Mucosa of rectum (tissue), 2 donors: Measurements from ENCODE around the gene CPPED1.
"Not testable (repeated sequence)": the region's sequence is repeated elsewhere in the genome, so short reads cannot be mapped to it uniquely, and the experiment has no call there.

Experiments
- H3K27ac ChIP-seq, 2 donors: one replicate each; pipeline ENCODE4 v1.7.0; 2013; ENCODE audit warnings: inconsistent platforms in 2 of 2, low read depth in 2 of 2, low read length in 2 of 2
- H3K27me3 ChIP-seq, 2 donors: one replicate each; pipeline ENCODE4 v1.7.0; 2013; ENCODE audit warnings: low read length in 2 of 2; ENCODE audit not compliant: control insufficient read depth in 2 of 2, insufficient read depth in 2 of 2
- H3K36me3 ChIP-seq, 2 donors: one replicate each; pipeline ENCODE4 v1.7.0; 2013; ENCODE audit warnings: low read length in 2 of 2; ENCODE audit not compliant: control insufficient read depth in 2 of 2, insufficient read depth in 2 of 2
- H3K4me1 ChIP-seq, 2 donors: one replicate each; pipeline ENCODE4 v1.7.0; 2013; ENCODE audit warnings: low read length in 2 of 2, mild to moderate bottlenecking in 1 of 2; ENCODE audit not compliant: control insufficient read depth in 2 of 2, insufficient read depth in 2 of 2
- H3K4me3 ChIP-seq, 2 donors: one replicate each; pipeline ENCODE4 v1.7.0; 2013; ENCODE audit warnings: low read length in 2 of 2
- H3K9ac ChIP-seq, 2 donors: one replicate each; pipeline ENCODE4 v1.7.0; 2013; ENCODE audit warnings: low read length in 2 of 2, low read depth in 1 of 2, mild to moderate bottlenecking in 1 of 2
- H3K9me3 ChIP-seq, 2 donors: one replicate each; pipeline ENCODE4 v1.7.0; 2013; ENCODE audit warnings: low read length in 2 of 2; ENCODE audit not compliant: control insufficient read depth in 2 of 2
- donor health status: healthy.
- donor health status: Normal muscosa, but diverticular disease.

The CPPED1 gene

DNA sequence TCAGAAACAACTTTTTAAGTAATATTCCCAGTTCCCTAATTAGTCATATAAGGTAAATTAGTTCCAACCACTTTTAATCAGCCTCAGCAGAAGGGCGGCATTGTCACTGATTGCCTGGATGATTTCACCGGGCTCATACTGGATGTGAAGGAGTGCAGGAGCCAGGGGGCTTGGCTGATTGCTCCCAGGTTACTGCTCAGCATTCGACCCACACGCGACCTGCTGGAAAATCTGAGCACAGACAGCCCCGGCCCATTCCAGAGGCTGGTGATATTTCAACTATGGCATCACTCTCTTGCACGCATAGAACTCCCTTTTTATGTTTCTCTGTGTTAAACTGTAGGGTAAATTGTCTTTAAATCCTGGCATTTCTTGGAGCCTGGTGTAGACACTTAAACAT lies 34.2 kb downstream of the CPPED1 start:
- H3K9ac ChIP-seq: no peak overlapping the region

DNA sequence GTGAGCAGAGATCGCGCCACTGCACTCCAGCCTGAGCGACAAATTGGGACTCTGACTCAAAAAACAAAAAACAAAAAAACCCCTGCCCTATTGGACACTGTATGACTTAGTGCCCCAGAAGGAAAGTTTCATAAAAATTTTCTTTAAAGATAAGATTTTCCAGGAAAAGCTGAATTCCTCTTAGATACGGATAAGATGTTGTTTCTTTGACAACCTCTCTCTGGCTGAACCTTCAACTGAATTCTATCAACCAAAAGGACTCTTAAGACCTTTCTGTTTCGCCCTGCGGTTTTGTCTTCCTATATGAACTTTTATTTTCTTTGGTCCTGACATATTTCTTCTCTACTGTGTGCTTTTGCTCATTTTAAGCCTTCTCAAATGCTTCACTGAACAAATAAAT lies 35.8 kb downstream of the CPPED1 start:
- peaks cover 2 to 3% of the 10 kb centered on the region in 2 donors for H3K36me3 ChIP-seq
- no peaks in the 10 kb centered on the region for H3K4me1 ChIP-seq
- no peak overlapping the region for H3K9ac ChIP-seq
- no peak overlapping the region for H3K27ac ChIP-seq
- H3K4me3 ChIP-seq: no peak overlapping the region
- no peaks in the 10 kb centered on the region for H3K9me3 ChIP-seq
- no peaks in the 10 kb centered on the region for H3K27me3 ChIP-seq

More for the DNA sequence above, 34.2 kb downstream of the CPPED1 start:
- Histone ChIP-seq H3K4me1 (no peaks in the 10 kb centered on the region), H3K36me3 (peaks cover 2 to 6% of the 10 kb centered on the region in 2 donors), H3K27ac (no peak overlapping the region), H3K9me3 (no peaks in the 10 kb centered on the region), H3K4me3 (no peak overlapping the region), H3K27me3 (no peaks in the 10 kb centered on the region)

DNA sequence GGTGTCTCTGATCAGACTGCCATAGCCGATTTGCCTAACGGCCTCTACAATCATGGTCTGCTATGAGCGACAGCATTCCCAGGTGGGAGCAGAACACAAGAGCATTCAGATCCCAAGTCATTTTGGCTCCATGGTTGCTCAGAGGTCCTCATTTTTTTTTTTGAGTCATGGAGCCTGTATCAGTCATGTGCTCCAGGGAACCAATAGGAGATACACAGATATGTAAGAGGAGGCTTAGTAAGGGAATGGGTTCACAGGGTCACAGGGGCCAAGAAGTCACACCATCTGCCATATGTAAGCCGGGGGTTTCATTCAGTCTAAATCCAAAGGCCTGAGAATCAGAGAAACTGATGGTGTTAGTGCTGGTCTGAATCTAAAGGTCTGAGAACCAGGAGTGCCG lies 36.8 kb downstream of the CPPED1 start:
- Histone ChIP-seq H3K36me3 (peaks cover 0 to 2% of the 10 kb centered on the region in 2 donors), H3K27me3 (no peaks in the 10 kb centered on the region), H3K4me1 (no peaks in the 10 kb centered on the region), H3K27ac (no peak overlapping the region), H3K9ac (no peak overlapping the region), H3K4me3 (no peak overlapping the region), H3K9me3 (no peaks in the 10 kb centered on the region)

DNA sequence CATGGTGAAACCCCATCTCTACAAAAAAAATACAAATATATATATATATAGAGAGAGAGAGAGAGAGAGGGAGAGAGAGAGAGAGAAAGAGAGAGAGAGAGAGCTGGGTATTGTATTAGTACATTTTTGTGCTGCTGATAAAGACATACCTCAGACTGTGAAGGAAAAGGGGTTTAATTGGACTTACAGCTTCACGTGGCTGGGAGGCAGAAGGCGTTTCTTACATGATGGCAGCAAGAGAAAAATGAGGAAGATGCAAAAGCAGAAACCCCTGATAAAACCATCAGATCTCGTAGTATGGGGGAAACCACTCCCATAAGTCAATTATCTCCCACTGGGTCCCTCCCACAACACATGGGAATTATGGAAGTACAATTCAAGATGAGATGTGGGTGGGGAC lies 37.5 kb downstream of the CPPED1 start:
- not testable (repeated sequence) for H3K4me3 ChIP-seq, H3K4me1 ChIP-seq, H3K9me3 ChIP-seq, H3K27ac ChIP-seq, H3K9ac ChIP-seq, H3K27me3 ChIP-seq, H3K36me3 ChIP-seq

DNA sequence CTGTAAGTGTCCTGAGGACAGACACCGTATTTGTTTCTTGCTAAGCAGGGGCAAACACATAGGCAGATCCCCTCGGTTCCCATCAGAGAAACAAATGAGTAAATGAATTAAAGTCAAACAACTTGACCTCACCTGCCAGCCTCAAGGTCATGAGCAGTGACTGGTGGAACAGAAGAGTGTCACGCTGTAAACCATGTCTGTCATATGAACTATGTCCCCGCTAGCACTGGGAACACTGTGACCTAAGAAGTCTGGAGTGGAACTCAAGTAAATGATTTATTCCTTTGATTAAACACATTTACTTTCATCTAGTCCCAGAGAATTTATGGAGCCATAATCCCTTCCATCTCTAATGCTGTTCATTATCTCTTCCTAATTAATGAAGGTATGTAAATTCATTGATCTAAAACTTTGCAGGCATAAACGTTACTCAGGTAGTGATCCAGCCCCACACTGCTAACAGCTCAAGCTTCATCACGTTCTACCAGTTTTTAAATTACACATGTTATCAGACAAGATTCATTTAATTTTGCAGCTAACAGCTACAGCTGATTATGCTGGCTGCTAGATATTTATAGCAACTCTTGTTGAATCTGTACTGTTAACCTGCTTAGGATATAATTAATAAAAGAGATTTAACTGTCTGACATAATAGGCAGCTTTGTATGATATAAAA lies 38.7 kb downstream of the CPPED1 start:
- Histone ChIP-seq H3K27me3 (no peaks in the 10 kb centered on the region), H3K4me3 (no peak overlapping the region), H3K9ac (no peak overlapping the region), H3K27ac (no peak overlapping the region), H3K36me3 (peaks cover 0 to 2% of the 10 kb centered on the region in 2 donors), H3K9me3 (no peaks in the 10 kb centered on the region), H3K4me1 (no peaks in the 10 kb centered on the region)

DNA sequence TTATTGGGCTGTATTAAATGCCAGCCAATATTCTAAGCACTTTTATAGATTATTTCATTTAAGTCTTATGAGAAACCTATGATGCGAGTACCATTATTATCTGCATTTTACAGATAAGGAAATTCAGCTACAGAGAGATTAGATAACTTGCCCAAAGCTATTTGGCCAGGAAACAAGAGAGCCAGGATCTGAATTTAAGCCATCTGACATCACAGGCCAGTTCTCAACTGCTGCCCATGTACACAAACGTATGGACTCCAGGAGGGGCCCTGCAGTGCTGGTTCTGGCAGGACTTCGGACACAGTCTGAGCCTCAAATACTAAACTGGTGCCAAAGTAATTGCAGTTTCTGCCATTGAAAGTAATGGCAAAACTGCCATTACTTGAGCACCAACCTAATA lies 40.2 kb downstream of the CPPED1 start:
- H3K36me3 ChIP-seq: no peaks in the 10 kb centered on the region
- no peak overlapping the region for H3K27ac ChIP-seq
- H3K9ac ChIP-seq: no peak overlapping the region
- H3K9me3 ChIP-seq: no peaks in the 10 kb centered on the region
- no peaks in the 10 kb centered on the region for H3K4me1 ChIP-seq
- no peak overlapping the region for H3K4me3 ChIP-seq
- no peaks in the 10 kb centered on the region for H3K27me3 ChIP-seq

DNA sequence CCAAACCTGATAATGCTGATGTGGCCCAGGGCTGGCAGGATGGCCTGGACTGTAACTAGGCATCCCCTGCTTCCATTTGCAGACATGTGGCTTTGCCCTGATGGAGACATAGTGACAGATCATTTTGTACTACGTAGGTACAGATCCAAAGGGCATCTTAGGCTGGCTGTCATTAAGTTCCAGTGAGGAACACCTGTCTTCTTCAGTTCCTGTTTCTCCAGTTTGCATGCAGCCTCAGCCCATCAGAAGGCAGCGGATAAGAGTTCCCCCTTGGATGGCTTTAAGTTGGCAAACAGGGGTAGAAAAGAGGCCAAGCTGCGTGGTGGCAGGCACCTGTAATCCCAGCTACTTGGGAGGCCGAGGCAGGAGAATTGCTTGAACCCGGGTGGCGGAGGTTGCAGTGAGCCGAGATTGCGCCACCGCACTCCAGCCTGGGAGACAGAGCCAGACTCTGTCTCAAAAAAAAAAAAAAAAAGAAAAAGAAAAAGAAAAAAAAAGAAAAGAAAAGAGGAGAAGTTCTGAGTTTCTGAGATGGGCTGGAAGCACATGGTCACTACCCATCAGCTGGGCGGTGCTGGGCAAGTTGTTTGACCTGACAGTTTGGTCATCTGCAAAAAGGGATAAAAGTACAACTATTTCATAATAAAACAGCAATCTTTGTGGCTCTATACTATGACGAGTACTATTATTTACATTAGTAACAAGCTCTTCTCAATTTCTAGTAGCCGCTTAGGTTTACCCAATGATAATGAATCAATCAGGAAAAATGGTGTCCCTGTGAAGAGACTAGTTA lies 42.7 kb downstream of the CPPED1 start:
- Histone ChIP-seq H3K27me3 (no peaks in the 10 kb centered on the region), H3K9ac (no peak overlapping the region), H3K4me1 (no peaks in the 10 kb centered on the region), H3K27ac (no peak overlapping the region), H3K9me3 (no peaks in the 10 kb centered on the region), H3K4me3 (no peak overlapping the region), H3K36me3 (no peaks in the 10 kb centered on the region)

DNA sequence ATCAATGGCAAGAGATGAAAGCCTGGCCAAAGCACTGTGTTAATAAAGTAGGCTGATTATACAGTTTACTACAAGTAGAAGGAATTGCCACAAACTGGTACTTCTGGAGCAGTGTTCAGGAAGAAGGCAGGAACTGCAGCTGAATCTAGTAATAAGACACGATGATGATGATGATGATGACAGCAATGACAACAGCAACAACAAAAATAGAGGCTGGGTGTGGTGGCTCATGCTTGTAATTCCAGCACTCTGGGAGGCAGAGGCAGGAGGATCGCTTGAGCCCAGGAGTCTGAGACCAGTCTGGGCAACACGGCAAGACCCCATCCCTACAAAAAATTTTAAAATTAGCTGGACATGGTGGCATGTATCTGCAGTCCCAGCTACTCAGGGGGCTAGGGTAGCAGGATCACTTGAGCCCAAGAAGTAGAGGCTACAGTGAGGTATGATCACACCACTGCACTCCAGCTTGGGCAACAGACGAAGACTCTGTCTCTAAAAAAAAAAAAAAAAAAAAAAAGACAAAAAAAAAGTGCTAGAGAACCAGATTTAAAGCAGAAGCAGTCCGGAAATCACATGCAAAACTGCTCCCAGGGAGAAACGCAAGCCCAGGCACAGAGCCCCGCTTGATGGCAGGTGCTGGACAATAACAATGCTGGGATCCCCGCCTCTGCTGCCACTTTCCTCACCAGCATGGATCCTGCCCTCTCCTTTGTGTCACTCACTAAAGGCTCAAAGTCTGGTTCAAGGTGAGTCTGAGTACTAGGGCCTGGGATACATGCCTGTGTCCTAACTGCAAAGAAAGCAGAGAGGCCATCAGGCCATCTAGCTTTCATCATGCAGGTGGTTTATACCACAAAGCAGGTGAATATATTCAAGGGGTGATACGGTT lies 44.8 kb downstream of the CPPED1 start:
- Histone ChIP-seq H3K4me3 (no peak overlapping the region), H3K4me1 (no peaks in the 10 kb centered on the region), H3K9me3 (no peaks in the 10 kb centered on the region), H3K27me3 (no peaks in the 10 kb centered on the region), H3K9ac (no peak overlapping the region), H3K36me3 (no peaks in the 10 kb centered on the region), H3K27ac (no peak overlapping the region)

DNA sequence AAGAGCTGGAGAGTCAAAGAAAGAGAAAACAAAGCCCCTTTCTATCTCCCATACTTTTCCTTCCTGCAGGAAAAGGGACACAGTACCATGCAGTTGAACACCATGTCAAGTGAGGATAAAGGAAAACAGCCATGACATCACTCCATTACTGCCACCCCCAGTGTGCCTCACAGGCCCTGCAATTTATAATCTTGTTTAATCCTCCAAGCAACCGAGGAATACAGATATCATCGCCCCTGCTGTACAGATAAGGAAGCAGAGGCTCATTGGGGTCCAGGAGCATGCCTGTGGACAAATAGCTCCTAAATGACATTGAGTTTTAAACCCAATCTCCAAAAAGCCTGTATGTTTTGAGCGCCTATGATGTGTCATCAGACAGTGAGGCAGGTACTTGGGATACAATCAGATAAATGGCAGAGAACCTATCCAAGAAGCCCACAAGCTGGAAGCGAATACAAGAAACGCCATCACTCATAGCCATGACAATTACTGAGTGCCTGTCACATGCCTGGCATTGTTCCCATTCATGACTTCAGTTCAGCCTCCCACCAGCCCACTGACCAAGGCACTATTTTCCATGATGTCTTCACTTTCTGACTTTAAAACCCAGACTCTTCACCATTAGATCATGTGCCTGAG lies 45.5 kb downstream of the CPPED1 start:
- H3K27ac ChIP-seq: no peak overlapping the region

More for the DNA sequence above, 45.5 kb downstream of the CPPED1 start:
- Histone ChIP-seq H3K4me1 (no peaks in the 10 kb centered on the region), H3K9ac (no peak overlapping the region), H3K36me3 (no peaks in the 10 kb centered on the region), H3K27me3 (no peaks in the 10 kb centered on the region), H3K9me3 (no peaks in the 10 kb centered on the region), H3K4me3 (no peak overlapping the region)
